Right atrium auricular region (tissue), 2 donors: ENCODE data around the gene AKR1E2. TPM values are rescaled to one million over a fixed set of nuclear protein-coding genes. Genes with fewer than 3 reads are reported as not detected.

Source experiments
- DNase-seq: peaks from one replicate; pipeline ENCODE4 v3.0.0-alpha.2; 2019; ENCODE audit warnings: low spot score
- H3K27ac ChIP-seq, 2 donors: fragments of 200-600 bp; sonication (generic); 1 replicate in 1 of 2; 2 replicates in 1 of 2; pipeline ENCODE4 v1.5.1; 2016 to 2019
- H3K27me3 ChIP-seq, 2 donors: fragments of 200-600 bp; sonication (generic); one replicate each; pipeline versions ENCODE4 v1.5.1 to v1.6.0; 2017 to 2019
- H3K36me3 ChIP-seq: fragments of 200-600 bp; sonication (generic); one replicate; pipeline ENCODE4 v1.5.1; 2016
- H3K4me1 ChIP-seq, 2 donors: fragments of 200-600 bp; sonication (generic); one replicate each; pipeline versions ENCODE4 v1.5.1 to v1.6.0; 2017 to 2019
- H3K4me3 ChIP-seq, 2 donors: fragments of 200-600 bp; sonication (generic); 1 replicate in 1 of 2; 2 replicates in 1 of 2; pipeline ENCODE4 v1.5.1; 2017 to 2019; ENCODE audit warnings: mild to moderate bottlenecking in 1 of 2, moderate library complexity in 1 of 2
- H3K9me3 ChIP-seq, 2 donors: fragments of 200-600 bp; sonication (generic); one replicate each; pipeline ENCODE4 v1.5.1; 2019
- total RNA-seq, 2 donors: library from RNA; depleted of rRNA; stranded (reverse); fragments of >200 nt; gene quantifications; one replicate each; pipeline ENCODE4 v1.1.0, GENCODE V29; 2016
- TF ChIP-seq, protein P1 (sequence below), 2 donors: fragments of 200-600 bp; sonication (generic); IDR thresholded peaks; one replicate each; pipeline ENCODE4 v1.5.1; 2019; ENCODE audit warnings: antibody characterized with exemption in 2 of 2

AKR1E2 gene
- total RNA-seq, 2 donors from 2014 or later: 3.2 to 9.7 TPM

DNA sequence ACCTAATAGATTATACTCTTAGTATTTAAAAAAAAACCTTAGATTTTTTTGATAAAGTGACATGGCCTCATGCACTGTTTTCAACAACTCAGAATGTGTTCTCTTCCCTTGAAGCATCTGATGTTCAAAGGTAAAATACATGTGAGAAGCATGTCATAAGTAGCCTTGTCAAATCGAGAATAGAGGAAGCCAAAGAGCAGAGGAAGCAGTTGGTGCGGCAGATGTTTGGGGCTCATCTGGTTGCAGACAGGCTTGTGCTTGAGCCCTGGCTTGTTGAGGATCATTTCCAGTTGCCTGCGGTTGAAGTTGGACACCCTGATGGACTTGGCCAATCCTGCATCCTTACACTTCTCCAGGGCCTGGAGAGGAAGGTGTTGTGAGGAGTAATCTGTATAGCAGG is 59.2 kb downstream of the AKR1E2 start:
- Histone ChIP-seq H3K4me3 (no peak overlapping the region), H3K27ac (no peak overlapping the region), H3K27me3 (no peaks in the 10 kb centered on the region), H3K36me3 (no peaks in the 10 kb centered on the region), H3K4me1 (no peaks in the 10 kb centered on the region), H3K9me3 (no peaks in the 10 kb centered on the region)
- no peak for DNase-seq
- TF ChIP-seq, protein P1, sequence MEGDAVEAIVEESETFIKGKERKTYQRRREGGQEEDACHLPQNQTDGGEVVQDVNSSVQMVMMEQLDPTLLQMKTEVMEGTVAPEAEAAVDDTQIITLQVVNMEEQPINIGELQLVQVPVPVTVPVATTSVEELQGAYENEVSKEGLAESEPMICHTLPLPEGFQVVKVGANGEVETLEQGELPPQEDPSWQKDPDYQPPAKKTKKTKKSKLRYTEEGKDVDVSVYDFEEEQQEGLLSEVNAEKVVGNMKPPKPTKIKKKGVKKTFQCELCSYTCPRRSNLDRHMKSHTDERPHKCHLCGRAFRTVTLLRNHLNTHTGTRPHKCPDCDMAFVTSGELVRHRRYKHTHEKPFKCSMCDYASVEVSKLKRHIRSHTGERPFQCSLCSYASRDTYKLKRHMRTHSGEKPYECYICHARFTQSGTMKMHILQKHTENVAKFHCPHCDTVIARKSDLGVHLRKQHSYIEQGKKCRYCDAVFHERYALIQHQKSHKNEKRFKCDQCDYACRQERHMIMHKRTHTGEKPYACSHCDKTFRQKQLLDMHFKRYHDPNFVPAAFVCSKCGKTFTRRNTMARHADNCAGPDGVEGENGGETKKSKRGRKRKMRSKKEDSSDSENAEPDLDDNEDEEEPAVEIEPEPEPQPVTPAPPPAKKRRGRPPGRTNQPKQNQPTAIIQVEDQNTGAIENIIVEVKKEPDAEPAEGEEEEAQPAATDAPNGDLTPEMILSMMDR (IDR thresholded peaks at IDR 0.05): no peak

DNA sequence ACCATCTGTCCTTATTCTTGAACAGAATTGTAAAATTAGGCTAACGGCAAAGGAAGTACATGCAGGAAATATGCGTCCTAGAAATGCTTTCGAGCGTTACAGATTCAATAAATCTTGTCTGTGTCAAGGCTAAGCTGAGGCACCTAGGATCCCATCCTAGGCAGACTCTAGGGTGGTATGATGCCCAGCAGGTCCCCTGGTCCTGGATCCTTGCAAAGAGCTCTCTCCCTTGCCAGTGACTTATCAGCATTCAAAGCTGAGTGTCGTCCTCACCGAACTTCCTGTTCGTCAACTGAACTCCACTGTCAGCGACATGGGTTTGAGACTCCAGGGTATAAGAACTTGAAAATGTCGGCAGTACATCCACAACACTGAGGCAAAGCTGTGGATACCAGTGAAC is 61.5 kb downstream of the AKR1E2 start:
- TF ChIP-seq, protein P1 (IDR thresholded peaks at IDR 0.05): no peak
- no peaks in the 10 kb centered on the region for H3K9me3 ChIP-seq
- H3K27me3 ChIP-seq: no peaks in the 10 kb centered on the region
- no peaks in the 10 kb centered on the region for H3K4me1 ChIP-seq
- no peaks in the 10 kb centered on the region for H3K36me3 ChIP-seq
- DNase-seq: no peak
- no peak overlapping the region for H3K27ac ChIP-seq
- no peak overlapping the region for H3K4me3 ChIP-seq

DNA sequence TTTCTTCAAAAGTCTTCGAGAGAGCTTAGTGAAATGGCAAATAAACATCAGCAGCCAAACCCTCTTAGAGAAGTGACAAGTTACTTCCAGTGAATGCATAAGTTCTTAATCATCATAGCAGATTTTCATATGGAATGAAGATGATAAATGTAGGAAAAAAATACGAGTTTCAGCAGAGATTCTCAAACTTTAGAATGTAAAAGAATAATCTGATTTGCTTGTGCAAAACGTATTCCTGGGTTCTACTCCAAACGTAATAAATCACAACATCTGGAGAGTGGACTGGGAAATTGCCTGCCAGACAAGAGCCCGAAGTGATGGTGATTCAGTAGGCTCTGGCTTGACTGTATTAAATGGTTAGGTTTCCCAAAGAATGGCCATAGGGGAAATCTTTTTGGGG is 62.2 kb downstream of the AKR1E2 start:
- H3K4me3 ChIP-seq: no peak overlapping the region
- no peaks in the 10 kb centered on the region for H3K36me3 ChIP-seq
- TF ChIP-seq, protein P1 (IDR thresholded peaks at IDR 0.05): no peak
- no peaks in the 10 kb centered on the region for H3K4me1 ChIP-seq
- no peak for DNase-seq
- H3K9me3 ChIP-seq: no peaks in the 10 kb centered on the region
- no peaks in the 10 kb centered on the region for H3K27me3 ChIP-seq
- no peak overlapping the region for H3K27ac ChIP-seq

DNA sequence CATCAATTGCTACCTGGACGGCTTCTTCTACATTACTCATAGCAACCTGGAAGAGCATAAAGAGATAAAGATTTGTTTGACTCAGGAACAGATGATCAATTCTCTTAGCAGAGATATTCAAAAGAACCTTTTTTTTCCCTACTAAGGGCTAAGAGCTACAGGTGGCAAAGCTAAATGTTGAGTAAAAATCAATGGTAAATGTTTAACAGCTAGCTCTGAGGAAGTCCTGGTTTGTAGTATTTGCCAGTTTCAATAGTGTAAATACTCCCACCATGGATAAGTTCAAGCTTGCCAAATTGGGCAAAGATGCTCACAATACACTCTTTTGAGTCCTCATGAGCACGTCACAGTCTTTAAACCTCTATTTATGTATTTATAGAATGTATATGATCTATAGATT is 64.0 kb downstream of the AKR1E2 start:
- Histone ChIP-seq H3K27me3 (no peaks in the 10 kb centered on the region), H3K4me3 (no peak overlapping the region), H3K36me3 (no peaks in the 10 kb centered on the region), H3K9me3 (no peaks in the 10 kb centered on the region), H3K4me1 (no peaks in the 10 kb centered on the region), H3K27ac (no peak overlapping the region)
- TF ChIP-seq, protein P1 (IDR thresholded peaks at IDR 0.05): no peak
- DNase-seq: no peak

DNA sequence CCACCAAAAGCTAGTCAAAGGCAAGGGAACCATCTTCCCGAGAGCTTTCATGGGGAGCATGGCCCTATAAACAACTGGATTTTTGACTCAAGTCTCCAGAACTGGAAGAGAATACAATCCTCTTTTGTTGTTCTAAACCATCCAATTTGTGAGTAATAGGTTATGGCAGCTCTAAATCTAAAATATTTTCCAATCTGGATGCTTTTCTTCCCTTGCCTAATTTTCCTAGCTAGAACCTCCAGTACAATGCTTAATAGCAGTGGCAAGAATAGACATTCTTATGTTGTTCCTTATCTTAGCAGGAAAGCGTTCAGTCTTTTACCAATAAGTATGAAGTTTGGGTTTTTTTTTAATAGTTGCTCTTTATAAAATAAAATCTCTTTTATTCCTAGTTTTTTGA is 66.7 kb downstream of the AKR1E2 start:
- Histone ChIP-seq H3K9me3 (no peaks in the 10 kb centered on the region), H3K36me3 (no peaks in the 10 kb centered on the region), H3K27me3 (no peaks in the 10 kb centered on the region), H3K4me3 (no peak overlapping the region), H3K4me1 (no peaks in the 10 kb centered on the region), H3K27ac (peak overlapping the region in 1 of 2 donors; percentile 62)
- TF ChIP-seq, protein P1 (IDR thresholded peaks at IDR 0.05): no peak
- DNase-seq: no peak

DNA sequence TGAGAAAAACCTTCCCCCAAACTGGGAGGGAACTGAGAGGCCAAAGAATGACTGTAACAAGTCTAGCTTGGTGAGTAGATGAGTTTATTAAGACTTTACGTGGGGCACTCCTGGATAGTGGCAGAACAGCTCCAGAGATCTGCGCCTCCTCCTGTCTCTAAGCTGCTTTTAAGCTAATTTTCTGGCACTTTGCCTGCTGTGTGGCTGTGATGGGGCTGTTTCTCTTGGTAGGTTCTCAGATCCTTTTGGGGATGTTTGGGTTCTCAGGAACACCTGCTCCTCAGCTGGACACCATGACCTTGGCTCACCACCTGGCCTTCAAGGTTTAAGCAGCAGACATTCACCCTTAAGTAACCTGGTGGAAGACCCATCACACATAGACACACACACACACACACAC is 68.3 kb downstream of the AKR1E2 start:
- no peaks in the 10 kb centered on the region for H3K27me3 ChIP-seq
- DNase-seq: no peak

More for the DNA sequence above, 68.3 kb downstream of the AKR1E2 start:
- H3K4me3 ChIP-seq: no peak overlapping the region
- H3K36me3 ChIP-seq: no peaks in the 10 kb centered on the region
- H3K4me1 ChIP-seq: no peaks in the 10 kb centered on the region
- no peaks in the 10 kb centered on the region for H3K9me3 ChIP-seq
- TF ChIP-seq, protein P1 (IDR thresholded peaks at IDR 0.05): no peak
- H3K27ac ChIP-seq: peak overlapping the region in 1 of 2 donors; percentile 62
